EL (cell line): ENCODE data around the gene ZNF593OS.

Experiments
- DNase-seq: peaks from one replicate; pipeline ENCODE4 v3.0.0-alpha.2; 2016

The ZNF593OS gene

GRCh38 chr1:26171084-26172072 is at the start of gene ZNF593OS:
Gene ZNF593OS (minus strand): TSS chr1:26171832. CDS start chr1:26171661, 171 bp downstream.
- no peak for DNase-seq

DNA sequence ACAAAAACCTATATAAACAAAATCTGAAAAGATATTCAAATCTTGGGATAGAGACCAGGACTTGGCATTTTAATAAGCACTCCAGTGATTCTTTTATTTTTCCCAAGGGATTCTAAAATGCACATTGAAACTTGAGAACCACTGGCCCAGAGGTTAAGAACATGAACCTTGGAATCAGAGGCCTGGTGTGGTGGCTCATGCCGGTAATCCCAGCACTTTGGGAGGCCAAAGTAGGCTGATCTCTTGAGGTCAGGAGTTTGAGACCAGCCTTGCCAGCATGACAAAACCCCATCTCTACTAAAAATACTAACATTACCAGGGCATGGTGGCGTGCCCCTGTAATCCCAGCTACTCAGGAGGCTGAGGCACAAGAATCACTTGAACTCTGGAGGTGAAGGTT is 49.5 kb upstream of the ZNF593OS start:
- no peak for DNase-seq

DNA sequence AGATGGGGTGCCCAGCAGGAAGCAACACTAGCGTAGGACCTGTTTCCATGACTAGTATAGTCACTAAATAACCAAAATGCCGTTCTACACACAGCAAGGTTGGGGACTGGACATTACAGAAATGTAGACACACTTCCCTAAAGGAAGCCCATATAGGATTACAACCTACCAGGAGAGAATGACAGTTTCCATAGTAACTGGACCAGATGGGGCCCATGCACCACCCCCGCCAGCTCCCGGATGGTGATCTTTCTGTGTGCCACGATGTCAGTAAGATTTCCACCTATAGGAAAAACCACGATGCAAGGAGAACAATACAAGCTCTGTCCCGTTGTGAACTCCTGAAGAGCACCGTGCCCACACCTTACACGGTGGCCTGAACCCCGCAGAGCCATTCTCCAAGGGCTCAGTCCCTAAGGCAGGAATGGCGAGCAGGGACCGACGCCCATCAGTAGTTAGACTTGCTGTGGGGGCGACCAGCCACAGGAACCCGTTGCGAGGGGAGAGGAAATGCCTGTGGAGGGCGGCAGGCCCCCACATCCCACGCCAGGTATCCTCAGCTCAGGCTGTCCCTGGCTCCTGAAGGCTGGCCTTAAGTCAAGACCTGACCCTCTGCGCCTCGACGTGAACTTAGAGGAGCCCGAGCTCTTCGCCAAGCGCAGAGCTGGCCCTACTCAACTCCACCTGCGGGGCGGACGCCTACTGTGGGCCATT is 48.7 kb upstream of the ZNF593OS start:
- DNase-seq, result no peak

- no peak for DNase-seq
These were observed 47.4 kb upstream of the ZNF593OS start for GRCh38 chr1:26218906-26219494.

- DNase-seq, result no peak
These were observed 43.6 kb upstream of the ZNF593OS start for GRCh38 chr1:26215246-26215645.

- no peak for DNase-seq
These were observed 41.8 kb upstream of the ZNF593OS start for GRCh38 chr1:26213335-26213905.

GRCh38 chr1:26212726-26213125 is 41.1 kb upstream of the ZNF593OS start:
- no peak for DNase-seq

GRCh38 chr1:26210147-26210870 is 38.7 kb upstream of the ZNF593OS start:
- DNase-seq, result no peak

DNA sequence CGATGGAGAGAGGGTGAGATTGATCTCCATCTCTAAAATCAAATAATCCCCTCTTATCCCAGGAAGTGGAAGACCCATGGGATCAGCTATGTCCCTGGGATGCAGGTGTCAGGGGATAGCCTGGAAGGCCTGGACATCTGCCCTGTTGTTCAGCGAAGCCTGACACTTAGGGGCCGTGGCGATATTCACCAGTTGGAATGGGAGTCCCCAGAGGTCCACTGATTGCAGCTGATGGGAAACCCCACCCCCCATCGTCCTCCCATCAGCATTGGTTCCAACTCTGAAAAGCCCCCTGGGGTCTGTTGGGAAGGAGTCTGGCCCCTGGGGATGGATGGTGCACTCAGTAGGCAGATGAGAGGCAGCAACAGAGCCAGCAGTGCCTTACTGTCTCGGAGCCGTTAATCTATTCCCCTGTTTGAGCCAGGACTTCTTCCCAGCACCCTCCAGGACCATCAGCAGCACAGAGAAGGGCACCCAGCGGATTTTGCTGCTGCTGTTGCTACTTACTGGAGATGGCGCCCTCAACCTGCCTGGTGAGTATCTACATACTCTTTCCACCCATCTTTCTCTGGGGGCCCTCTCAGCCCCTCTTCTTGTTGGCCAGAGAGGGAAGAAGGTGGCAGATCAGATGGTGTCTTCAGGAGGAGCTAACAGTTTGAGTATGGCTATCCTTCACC is 32.1 kb upstream of the ZNF593OS start:
- no peak for DNase-seq

- DNase-seq, result no peak
These were observed 28.8 kb upstream of the ZNF593OS start for GRCh38 chr1:26200413-26200812.

GRCh38 chr1:26197813-26198212 is 26.2 kb upstream of the ZNF593OS start:
- DNase-seq, result no peak

DNA sequence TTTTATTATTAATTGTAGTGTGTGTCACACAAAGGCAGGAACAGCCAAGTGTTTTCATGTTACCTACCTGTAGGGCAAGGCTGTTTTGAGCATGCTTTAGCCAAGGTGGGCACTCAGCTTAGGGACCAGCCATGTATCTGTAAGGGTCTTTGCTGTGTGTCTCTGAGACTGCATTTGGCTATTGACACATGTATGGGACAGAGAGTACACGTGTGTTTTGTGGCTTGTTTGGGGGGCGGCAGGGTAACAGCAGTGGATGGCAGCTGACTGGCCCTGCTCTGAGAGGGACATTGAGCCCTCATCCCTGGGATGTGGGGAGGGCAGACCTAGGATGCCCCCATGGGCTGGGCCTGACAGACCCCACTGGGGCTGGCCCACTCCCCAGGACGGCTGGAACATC is 25.7 kb upstream of the ZNF593OS start:
- no peak for DNase-seq

GRCh38 chr1:26195805-26196204 is 24.2 kb upstream of the ZNF593OS start:
- no peak for DNase-seq

- no peak for DNase-seq
These were observed 20.1 kb upstream of the ZNF593OS start for GRCh38 chr1:26191739-26192138.

GRCh38 chr1:26190373-26190987 is 18.8 kb upstream of the ZNF593OS start, which contains the start of gene CATSPER4:
Gene CATSPER4 (plus strand): TSS chr1:26190602. CDS start chr1:26190628, 26 bp downstream.
- peak; percentile 49 for DNase-seq

GRCh38 chr1:26189751-26190275 is 18.2 kb upstream of the ZNF593OS start:
- no peak for DNase-seq

GRCh38 chr1:26189331-26189730 is 17.7 kb upstream of the ZNF593OS start:
- no peak for DNase-seq

- no peak for DNase-seq
These were observed 16.8 kb upstream of the ZNF593OS start for GRCh38 chr1:26188477-26188876.

DNA sequence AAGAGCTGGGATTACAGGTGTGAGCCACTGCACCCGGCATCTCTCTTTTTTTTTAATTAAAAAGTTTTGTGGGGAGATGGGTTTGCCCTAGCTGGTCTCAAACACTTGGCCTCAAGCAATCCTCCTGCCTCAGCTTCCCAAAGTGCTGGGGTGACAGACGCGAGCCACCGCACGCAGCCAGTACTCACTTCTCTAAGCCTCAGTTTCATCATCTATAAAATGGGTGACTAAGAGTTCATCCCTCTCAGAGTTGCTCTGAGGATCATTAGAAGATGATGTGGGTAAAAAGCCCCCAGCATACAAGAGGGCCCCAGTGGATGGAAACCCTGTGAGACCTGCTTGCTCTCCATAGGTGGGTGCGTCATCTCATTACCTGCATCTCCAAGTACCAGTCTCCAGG is 16.2 kb upstream of the ZNF593OS start:
- no peak for DNase-seq

- no peak for DNase-seq
These were observed 13.3 kb upstream of the ZNF593OS start for GRCh38 chr1:26184883-26185282.

GRCh38 chr1:26184086-26184485 is 12.5 kb upstream of the ZNF593OS start:
- DNase-seq, result no peak
